Esophagus squamous epithelium (tissue), 5 donors: Measurements from ENCODE around the gene RHOG. TPM values are rescaled to one million over a fixed set of nuclear protein-coding genes. Genes with fewer than 3 reads are reported as not detected.

ENCODE experiments used
- DNase-seq: peaks from one replicate; lab custom pipeline; 2025; lab: John Stamatoyannopoulos, UW
- H3K27ac ChIP-seq, 4 donors: fragments of 200-600 bp; sonication (generic); one replicate each; pipeline ENCODE4 v1.5.1; 2016 to 2019; ENCODE audit warnings: mild to moderate bottlenecking in 1 of 4
- H3K27me3 ChIP-seq, 4 donors: fragments of 200-600 bp; sonication (generic); 1 replicate in 3 of 4; 2 replicates in 1 of 4; pipeline versions ENCODE4 v1.5.1 to v1.6.0; 2017 to 2021; ENCODE audit warnings: antibody characterized with exemption in 1 of 4
- H3K36me3 ChIP-seq, 3 donors: fragments of 200-600 bp; sonication (generic); one replicate each; pipeline ENCODE4 v1.5.1; 2016 to 2019
- H3K4me1 ChIP-seq, 3 donors: fragments of 200-600 bp; sonication (generic); one replicate each; pipeline ENCODE4 v1.5.1; 2017 to 2019
- H3K4me3 ChIP-seq, 4 donors: fragments of 200-600 bp; sonication (generic); 1 replicate in 3 of 4; 2 replicates in 1 of 4; pipeline ENCODE4 v1.5.1; 2016 to 2019; ENCODE audit warnings: mild to moderate bottlenecking in 2 of 4, moderate library complexity in 1 of 4
- H3K9me3 ChIP-seq, 3 donors: fragments of 200-600 bp; sonication (generic); one replicate each; pipeline ENCODE4 v1.5.1; 2016 to 2019
- CTCF ChIP-seq, 6 experiments: fragments of 450-650 bp in 4 of 6; fragments of 200-600 bp in 2 of 6; sonication (generic) in 2 of 6; IDR thresholded peaks; one replicate each; pipeline ENCODE4 v1.5.1; 2016 to 2019; ENCODE audit warnings: antibody characterized with exemption in 6 of 6, mild to moderate bottlenecking in 4 of 6, moderate library complexity in 4 of 6
- POLR2A ChIP-seq, 4 donors: fragments of 450-650 bp; IDR thresholded peaks; one replicate each; pipeline ENCODE4 v1.6.1; 2017; ENCODE audit warnings: antibody characterized with exemption in 4 of 4, mild to moderate bottlenecking in 4 of 4, moderate library complexity in 3 of 4
- WGBS, 2 donors: methylation state at CpG; one replicate each; pipeline ENCODE4 v1.1.5; 2018; 5-methylcytosine and 5-hydroxymethylcytosine counted together
- intact Hi-C: fragments of 100-400 bp; cut with DNase I; formaldehyde crosslinking; loops from one replicate; pipeline ENCODE4 v1.15.0; 2022
- total RNA-seq, 4 donors: library from RNA; depleted of rRNA; stranded (reverse); fragments of >200 nt; gene quantifications; one replicate each; pipeline ENCODE4 v1.1.0, GENCODE V29; 2016
- donor health status: DM: yes; HTN: yes; CAD: no.

RHOG gene
- total RNA-seq, 4 donors from 2014 or later, result 51.6 to 84.5 (median 72.7) TPM

GRCh38 chr11:3799873-3800272, 40.9 kb downstream of the RHOG start:
- 87 to 88% methylated on average over 4 of the region's 5 CpGs for WGBS, 2 donors

GRCh38 chr11:3799143-3799542, 41.6 kb downstream of the RHOG start:
- TF ChIP-seq CTCF (IDR thresholded peaks at IDR 0.05), result no peak
- no peak for TF ChIP-seq POLR2A (IDR thresholded peaks at IDR 0.05)
- H3K9me3 ChIP-seq, result no peaks in the 10 kb centered on the region
- H3K27me3 ChIP-seq, result no peaks in the 10 kb centered on the region
- H3K4me3 ChIP-seq, result no peak overlapping the region
- H3K4me1 ChIP-seq, result peaks cover 20 to 37% (median 27%) of the 10 kb centered on the region in 3 donors
- no peak for DNase-seq
- no peak overlapping the region for H3K27ac ChIP-seq
- H3K36me3 ChIP-seq, result peaks cover 0 to 7% (median 0%) of the 10 kb centered on the region in 3 donors
- intact Hi-C loops, result no loop called here
- WGBS, 2 donors, result 92 to 97% methylated on average over 9 of the region's 9 CpGs

More at GRCh38 chr11:3799873-3800272, 40.9 kb downstream of the RHOG start:
- intact Hi-C loops, result no loop called here
- Histone ChIP-seq H3K4me1 (peaks cover 20 to 29% (median 20%) of the 10 kb centered on the region in 3 donors), H3K36me3 (no peaks in the 10 kb centered on the region), H3K4me3 (no peak overlapping the region), H3K27me3 (no peaks in the 10 kb centered on the region), H3K27ac (no peak overlapping the region), H3K9me3 (no peaks in the 10 kb centered on the region)
- DNase-seq, result no peak
- TF ChIP-seq POLR2A (IDR thresholded peaks at IDR 0.05) (no peak), CTCF (IDR thresholded peaks at IDR 0.05) (no peak)

- WGBS, 2 donors, result 0% methylated on average over 9 to 14 of the region's 86 CpGs
- DNase-seq, result peak; percentile 98
- no peaks in the 10 kb centered on the region for H3K27me3 ChIP-seq
- H3K4me3 ChIP-seq, result peak within 1 kb of the TSS; percentile 85 to 99 (median 94)
- intact Hi-C loops, result no loop called here
- H3K36me3 ChIP-seq, result peaks cover 3 to 24% (median 6%) of the 10 kb centered on the region in 3 donors
- no peaks in the 10 kb centered on the region for H3K9me3 ChIP-seq
- H3K4me1 ChIP-seq, result peaks cover 20 to 40% (median 28%) of the 10 kb centered on the region in 3 donors
- H3K27ac ChIP-seq, result peak within 1 kb of the TSS; percentile 98 to 100 (median 99)
- peak in 3 of 4 donors; percentile 98 to 100 (median 100) for TF ChIP-seq POLR2A (IDR thresholded peaks at IDR 0.05)
- peak in 1 of 6 experiments; percentile 3 for TF ChIP-seq CTCF (IDR thresholded peaks at IDR 0.05)
Observed at GRCh38 chr11:3797329-3798090, 43.2 kb downstream of the RHOG start, which contains the start of gene NUP98. TSS of gene NUP98 (minus strand) at chr11:3797554. CDS start at chr11:3782117, 15,437 bp downstream.

GRCh38 chr11:3796801-3797328, 43.9 kb downstream of the RHOG start:
- Histone ChIP-seq H3K4me1 (peaks cover 20 to 40% (median 28%) of the 10 kb centered on the region in 3 donors), H3K9me3 (no peaks in the 10 kb centered on the region), H3K27ac (peak overlapping the region; percentile 98 to 100 (median 99)), H3K27me3 (no peaks in the 10 kb centered on the region), H3K4me3 (peak overlapping the region; percentile 85 to 99 (median 94)), H3K36me3 (peaks cover 3 to 30% (median 9%) of the 10 kb centered on the region in 3 donors)
- intact Hi-C loops, result no loop called here
- TF ChIP-seq POLR2A (IDR thresholded peaks at IDR 0.05) (no peak), CTCF (IDR thresholded peaks at IDR 0.05) (no peak)
- 0% methylated on average over 8 to 13 of the region's 26 CpGs for WGBS, 2 donors
- no peak for DNase-seq

- Histone ChIP-seq H3K27me3 (no peaks in the 10 kb centered on the region), H3K27ac (peak overlapping the region in 3 of 4 donors; percentile 98 to 99 (median 99)), H3K4me3 (peak overlapping the region; percentile 85 to 99 (median 94)), H3K9me3 (no peaks in the 10 kb centered on the region), H3K36me3 (peaks cover 3 to 35% (median 9%) of the 10 kb centered on the region in 3 donors), H3K4me1 (peaks cover 20 to 40% (median 28%) of the 10 kb centered on the region in 3 donors)
- intact Hi-C loops, result no loop called here
- no peak for DNase-seq
- WGBS, 2 donors, result 7 to 11% methylated on average over 12 to 14 of the region's 14 CpGs
- TF ChIP-seq CTCF (IDR thresholded peaks at IDR 0.05), result no peak
- no peak for TF ChIP-seq POLR2A (IDR thresholded peaks at IDR 0.05)
Observed at GRCh38 chr11:3796346-3796745, 44.4 kb downstream of the RHOG start.
